HG02610 (cell line): Measurements from ENCODE around the gene HMCN1.

ENCODE experiments used
- ATAC-seq: cut with Tn5 transposase; IDR thresholded peaks from one replicate; pipeline ENCODE4 v1.9.1; 2021; ENCODE audit warnings: mild to moderate bottlenecking, moderate library complexity; ENCODE audit not compliant: unreplicated experiment

HMCN1 gene

GRCh38 chr1:186063091-186063657 is 329.0 kb downstream of the HMCN1 start:
- ATAC-seq = no peak

GRCh38 chr1:186066411-186066810 is 332.2 kb downstream of the HMCN1 start:
- ATAC-seq = no peak

GRCh38 chr1:186073697-186074096 is 339.5 kb downstream of the HMCN1 start:
- ATAC-seq = no peak

- ATAC-seq = no peak
Observed at GRCh38 chr1:186076006-186076405, 341.8 kb downstream of the HMCN1 start.

GRCh38 chr1:186078245-186078644 is 344.1 kb downstream of the HMCN1 start:
- ATAC-seq = peak; percentile 99

GRCh38 chr1:186079084-186079684 is 345.0 kb downstream of the HMCN1 start:
- no peak for ATAC-seq

GRCh38 chr1:186082235-186082937 is 348.2 kb downstream of the HMCN1 start:
- ATAC-seq = peak; percentile 27

- ATAC-seq = no peak
Observed at GRCh38 chr1:186086583-186086982, 352.4 kb downstream of the HMCN1 start.

- ATAC-seq = no peak
Observed at GRCh38 chr1:186089940-186090339, 355.7 kb downstream of the HMCN1 start.

- no peak for ATAC-seq
Observed at GRCh38 chr1:186091222-186091720, 357.1 kb downstream of the HMCN1 start.

GRCh38 chr1:186093437-186093836 is 359.2 kb downstream of the HMCN1 start:
- no peak for ATAC-seq

GRCh38 chr1:186094172-186094571 is 360.0 kb downstream of the HMCN1 start:
- no peak for ATAC-seq

- ATAC-seq = no peak
Observed at GRCh38 chr1:186099336-186100104, 365.3 kb downstream of the HMCN1 start.

- ATAC-seq = no peak
Observed at GRCh38 chr1:186102107-186102506, 367.9 kb downstream of the HMCN1 start.

GRCh38 chr1:186102547-186103148 is 368.5 kb downstream of the HMCN1 start:
- ATAC-seq = no peak

- no peak for ATAC-seq
Observed at GRCh38 chr1:186104459-186104858, 370.3 kb downstream of the HMCN1 start.

GRCh38 chr1:186112280-186112679 is 378.1 kb downstream of the HMCN1 start:
- no peak for ATAC-seq

- no peak for ATAC-seq
Observed at GRCh38 chr1:186113461-186113860, 379.3 kb downstream of the HMCN1 start.

- ATAC-seq = no peak
Observed at GRCh38 chr1:186118724-186119123, 384.5 kb downstream of the HMCN1 start.

- no peak for ATAC-seq
Observed at GRCh38 chr1:186122837-186123236, 388.6 kb downstream of the HMCN1 start.

- ATAC-seq = no peak
Observed at GRCh38 chr1:186125035-186125434, 390.8 kb downstream of the HMCN1 start.
